K562 (cell line): Measurements from ENCODE around the gene EPHA2. TPM values are rescaled to one million over a fixed set of nuclear protein-coding genes. Genes with fewer than 3 reads are reported as not detected.

Experiments
- BCOR ChIP-seq: fragments of 450-650 bp; IDR thresholded peaks from 2 replicates; pipeline ENCODE4 v1.6.1; 2016
- CREB3L1 ChIP-seq: fragments of 450-650 bp; IDR thresholded peaks from 2 replicates; pipeline ENCODE4 v1.6.1; 2014; ENCODE audit warnings: low read depth, mild to moderate bottlenecking, moderate library complexity, borderline replicate concordance
- HDAC3 ChIP-seq: fragments of 450-650 bp; IDR thresholded peaks from 2 replicates; pipeline ENCODE4 v1.6.1; 2018; ENCODE audit warnings: borderline replicate concordance, mild to moderate bottlenecking, moderate library complexity; ENCODE audit not compliant: partially characterized antibody
- MAZ ChIP-seq, 2 experiments: fragments of 450-650 bp in 1 of 2; sonication (generic) in 1 of 2; formaldehyde crosslinking; IDR thresholded peaks in 1 of 2; conservative IDR thresholded peaks in 1 of 2; 2 replicates each; pipeline versions ENCODE4 v1.4.0 to v1.5.0; 2020; ENCODE audit warnings: mild to moderate bottlenecking in 1 of 2, missing genetic modification reagents in 1 of 2
- MYC ChIP-seq, 2 experiments: fragments of 250-450 bp in 1 of 2; sonication (Bioruptor Pico) in 1 of 2; IDR thresholded peaks; 2 replicates each; pipeline versions ENCODE4 v1.5.1 to v1.6.1; 2012 to 2021; ENCODE audit warnings: low read depth in 2 of 2, borderline replicate concordance in 1 of 2, improper control_type of control experiment in 1 of 2, low read length in 1 of 2, mild to moderate bottlenecking in 1 of 2, moderate library complexity in 1 of 2
- POLR2AphosphoS5 ChIP-seq: IDR thresholded peaks from 2 replicates; pipeline ENCODE4 v1.6.1; 2011; ENCODE audit warnings: mild to moderate bottlenecking, low read depth, low read length, moderate library complexity; ENCODE audit not compliant: control insufficient read depth, insufficient read depth
- PRMT5 ChIP-seq: sonication (generic); formaldehyde crosslinking; IDR thresholded peaks from 2 replicates; pipeline ENCODE4 v1.5.0; 2020; ENCODE audit warnings: missing genetic modification reagents
- SAFB2 ChIP-seq: fragments of 200-400 bp; formaldehyde crosslinking; IDR thresholded peaks from 2 replicates; pipeline ENCODE4 v1.6.1; 2018; ENCODE audit warnings: borderline replicate concordance, low read length, low read depth, moderate library complexity; ENCODE audit not compliant: severe bottlenecking
- SNAPC5 ChIP-seq: fragments of 250-450 bp; sonication (Bioruptor Pico); IDR thresholded peaks from 2 replicates; pipeline ENCODE4 v1.8.0; 2021; ENCODE audit warnings: moderate library complexity, mild to moderate bottlenecking, inconsistent platforms
- ZNF609 ChIP-seq: sonication (generic); formaldehyde crosslinking; IDR thresholded peaks from 2 replicates; pipeline ENCODE4 v1.8.1; 2023; ENCODE audit warnings: missing genetic modification reagents, mild to moderate bottlenecking, borderline replicate concordance
- polyA plus RNA-seq, 8 experiments: library from polyadenylated mRNA; depleted of rRNA in 4 of 8; stranded (reverse) in 5 of 8; unstranded in 3 of 8; fragments of >200 nt; fragmentation: Nextera tagmentation in 2 of 8; fragmentation: Illumina TruSeq in 1 of 8; extraction: Ambion mirVana in 2 of 8; extraction: Trizol in 1 of 8; gene quantifications; 2 replicates each; pipeline versions ENCODE4 v1.2.1 to v1.2.3, GENCODE V29; 2011 to 2014; ENCODE audit warnings: inconsistent platforms in 1 of 8, missing spikeins in 1 of 8
- total RNA-seq, 7 experiments: library from RNA; depleted of rRNA in 6 of 7; stranded (reverse); fragments of >200 nt in 6 of 7; fragmentation: Illumina TruSeq in 2 of 7; extraction: Trizol in 2 of 7; gene quantifications; 2 replicates each; pipeline versions ENCODE4 v1.2.1 to v1.2.3, GENCODE V29; 2011 to 2021; ENCODE audit warnings: low replicate concordance in 1 of 7
- TF ChIP-seq, protein P1 (sequence below): IDR thresholded peaks from 3 replicates; pipeline ENCODE4 v1.6.1; 2011; ENCODE audit warnings: borderline replicate concordance, mild to moderate bottlenecking, moderate library complexity; ENCODE audit not compliant: insufficient read length; ENCODE audit errors: extremely low read depth

Gene EPHA2
- total and polyA plus RNA-seq, 9 of the 15 experiments (the other 6 are each of a cell fraction or from before 2014, with no cell fraction given), result 0.04 to 0.40 (median 0.07) TPM; not detected in 4

DNA sequence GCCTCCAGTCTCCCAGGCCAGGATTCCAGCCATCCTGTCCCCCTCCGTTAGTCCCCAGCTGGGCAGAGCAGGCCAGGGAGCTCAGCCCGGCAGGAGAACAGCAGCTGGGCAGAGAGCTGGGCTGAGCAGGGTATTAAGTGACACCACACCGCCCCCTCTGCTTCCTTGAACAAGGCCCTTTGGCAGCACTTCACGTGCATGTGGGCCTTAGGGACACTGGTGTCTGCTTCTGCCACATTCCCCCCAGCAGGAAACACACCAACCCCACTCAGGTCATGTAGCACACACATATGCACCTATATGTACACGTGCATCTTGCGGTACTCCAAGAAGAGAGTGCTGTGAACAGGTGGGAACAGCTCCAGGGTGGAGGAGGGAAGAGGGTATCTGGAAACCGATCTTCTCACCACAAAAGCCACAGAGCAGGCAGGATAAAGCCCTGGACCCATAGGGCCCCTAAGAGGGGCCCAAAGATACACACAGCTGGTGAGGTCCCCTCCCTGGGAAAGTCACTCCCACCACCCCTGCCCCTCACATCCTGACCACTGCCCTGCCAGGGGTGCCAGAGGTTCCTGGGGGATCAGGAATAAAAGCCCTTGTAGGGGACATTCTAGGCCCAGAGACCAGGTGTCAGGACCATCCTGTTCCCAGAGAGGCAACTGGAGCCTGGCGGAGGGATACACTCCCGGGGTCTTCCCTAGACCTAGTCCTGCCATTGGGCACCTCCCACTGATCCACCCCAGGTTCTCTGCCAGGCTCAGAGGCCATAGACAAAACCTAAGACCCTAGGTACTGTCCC lies 4.5 kb downstream of the EPHA2 start (continued):
- no peak for TF ChIP-seq SAFB2
- TF ChIP-seq, protein P1, sequence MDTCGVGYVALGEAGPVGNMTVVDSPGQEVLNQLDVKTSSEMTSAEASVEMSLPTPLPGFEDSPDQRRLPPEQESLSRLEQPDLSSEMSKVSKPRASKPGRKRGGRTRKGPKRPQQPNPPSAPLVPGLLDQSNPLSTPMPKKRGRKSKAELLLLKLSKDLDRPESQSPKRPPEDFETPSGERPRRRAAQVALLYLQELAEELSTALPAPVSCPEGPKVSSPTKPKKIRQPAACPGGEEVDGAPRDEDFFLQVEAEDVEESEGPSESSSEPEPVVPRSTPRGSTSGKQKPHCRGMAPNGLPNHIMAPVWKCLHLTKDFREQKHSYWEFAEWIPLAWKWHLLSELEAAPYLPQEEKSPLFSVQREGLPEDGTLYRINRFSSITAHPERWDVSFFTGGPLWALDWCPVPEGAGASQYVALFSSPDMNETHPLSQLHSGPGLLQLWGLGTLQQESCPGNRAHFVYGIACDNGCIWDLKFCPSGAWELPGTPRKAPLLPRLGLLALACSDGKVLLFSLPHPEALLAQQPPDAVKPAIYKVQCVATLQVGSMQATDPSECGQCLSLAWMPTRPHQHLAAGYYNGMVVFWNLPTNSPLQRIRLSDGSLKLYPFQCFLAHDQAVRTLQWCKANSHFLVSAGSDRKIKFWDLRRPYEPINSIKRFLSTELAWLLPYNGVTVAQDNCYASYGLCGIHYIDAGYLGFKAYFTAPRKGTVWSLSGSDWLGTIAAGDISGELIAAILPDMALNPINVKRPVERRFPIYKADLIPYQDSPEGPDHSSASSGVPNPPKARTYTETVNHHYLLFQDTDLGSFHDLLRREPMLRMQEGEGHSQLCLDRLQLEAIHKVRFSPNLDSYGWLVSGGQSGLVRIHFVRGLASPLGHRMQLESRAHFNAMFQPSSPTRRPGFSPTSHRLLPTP, result no peak
- TF ChIP-seq HDAC3, result no peak
- peak; percentile 53; the same call in 1 of the 2 replicates for TF ChIP-seq POLR2AphosphoS5
- TF ChIP-seq MAZ (CRISPR knock-in tag; conservative IDR thresholded peaks at IDR 0.05 in 1 of 2, IDR thresholded peaks at IDR 0.05 in 1 of 2), result peak in 1 of 2 experiments; percentile 26; a peak in 2 of 4 replicates
- no peak for TF ChIP-seq PRMT5
- peak; percentile 44; the same call in 1 of the 2 replicates for TF ChIP-seq ZNF609 (CRISPR knock-in tag)
- peak; percentile 65; the same call in 1 of the 2 replicates for TF ChIP-seq BCOR
- TF ChIP-seq CREB3L1, result no peak
- TF ChIP-seq SNAPC5 (CRISPR knock-in tag), result no peak
- TF ChIP-seq MYC (IDR thresholded peaks at IDR 0.05; ENCODE audit: low read depth, low read length), result peak; percentile 71
- TF ChIP-seq MYC (CRISPR knock-in tag; IDR thresholded peaks at IDR 0.05; ENCODE audit: borderline replicate concordance, low read depth), result no peak; the same call in 1 of the 2 replicates
